Lung (tissue), 12 donors: ENCODE results near the gene KLK12. TPM values are rescaled to one million over a fixed set of nuclear protein-coding genes. Genes with fewer than 3 reads are reported as not detected.

Source experiments
- ATAC-seq: fragments of 200-7000 bp; cut with Tn5 transposase; one replicate; pipeline ENCODE4 v1.9.1; 2020; ENCODE audit warnings: moderate number of reproducible peaks; ENCODE audit not compliant: insufficient read depth, low FRiP score
- DNase-seq, 3 donors: peaks; one replicate each; pipeline ENCODE4 v3.0.0-alpha.2; 2013 to 2017
- H3K27ac ChIP-seq, 2 donors: one replicate each; pipeline ENCODE4 v1.5.1; 2013; ENCODE audit warnings: mild to moderate bottlenecking in 2 of 2, moderate library complexity in 2 of 2, control low read depth in 1 of 2, inconsistent platforms in 1 of 2, low read depth in 1 of 2, low read length in 1 of 2
- H3K27me3 ChIP-seq, 3 donors: one replicate each; pipeline ENCODE4 v1.5.1; 2013; ENCODE audit warnings: low read length in 2 of 3; ENCODE audit not compliant: control insufficient read depth in 3 of 3, insufficient read depth in 3 of 3
- H3K36me3 ChIP-seq, 4 donors: one replicate each; pipeline ENCODE4 v1.5.1; 2013; ENCODE audit warnings: low read length in 4 of 4, mild to moderate bottlenecking in 1 of 4, moderate library complexity in 1 of 4; ENCODE audit not compliant: control insufficient read depth in 4 of 4, insufficient read depth in 4 of 4
- H3K4me1 ChIP-seq, 5 donors: one replicate each; pipeline ENCODE4 v1.5.1; 2013; ENCODE audit warnings: low read length in 5 of 5, mild to moderate bottlenecking in 2 of 5, moderate library complexity in 1 of 5; ENCODE audit not compliant: control insufficient read depth in 5 of 5, insufficient read depth in 5 of 5
- H3K4me3 ChIP-seq: one replicate; pipeline ENCODE4 v1.5.1; 2013; ENCODE audit warnings: mild to moderate bottlenecking, control low read depth, moderate library complexity
- H3K9ac ChIP-seq, 2 donors: one replicate each; pipeline ENCODE4 v1.5.1; 2013; ENCODE audit warnings: low read length in 2 of 2, control low read depth in 1 of 2; ENCODE audit not compliant: insufficient read depth in 1 of 2
- H3K9me3 ChIP-seq, 4 donors: one replicate each; pipeline ENCODE4 v1.5.1; 2013; ENCODE audit warnings: low read length in 3 of 4, mild to moderate bottlenecking in 1 of 4, moderate library complexity in 1 of 4; ENCODE audit not compliant: control insufficient read depth in 4 of 4, insufficient read depth in 3 of 4
- CTCF ChIP-seq: IDR thresholded peaks from 2 replicates; pipeline ENCODE4 v1.5.1; 2012; ENCODE audit warnings: mild to moderate bottlenecking; ENCODE audit errors: control extremely low read depth, extremely low read depth
- WGBS, 2 donors: extraction: QIAGEN DNeasy Blood & Tissue Kit; methylation state at CpG; one replicate each; pipeline ENCODE4 v1.1.7; 2013; 5-methylcytosine and 5-hydroxymethylcytosine counted together
- polyA plus RNA-seq, 2 donors: library from polyadenylated mRNA; stranded (reverse); fragments of 200-250 nt; gene quantifications; one replicate each; pipeline ENCODE4 v1.2.1, GENCODE V29; 2013
- total RNA-seq, 2 donors: library from RNA; depleted of rRNA in 1 of 2; stranded (reverse); fragments of >200 nt in 1 of 2; gene quantifications; one replicate each; pipeline ENCODE4 v1.2.1, GENCODE V29; 2014 to 2021
- donor health status: control.
- donor health status: control.
- donor health status: Bipolar disorder and iron deficiency.
- donor health status: healthy.
- donor health status: DM: yes; HTN: yes; CAD: no.

The KLK12 gene
- total and polyA plus RNA-seq, 4 donors, result 1.9 to 14.4 (median 8.4) TPM

GRCh38 chr19:51060973-51061372, 26.2 kb upstream of the KLK12 start:
- WGBS, 2 donors, result 0 to 45% methylated on average over 1 of the region's 1 CpG
- H3K9me3 ChIP-seq, result peaks cover 0 to 7% (median 0%) of the 10 kb centered on the region in 4 donors
- H3K9ac ChIP-seq, result no peak overlapping the region
- no peaks in the 10 kb centered on the region for H3K36me3 ChIP-seq
- ATAC-seq (no peak), DNase-seq (no peak)
- H3K4me1 ChIP-seq, result peaks cover 0 to 1% (median 0%) of the 10 kb centered on the region in 5 donors
- no peak overlapping the region for H3K27ac ChIP-seq
- H3K4me3 ChIP-seq, result no peak overlapping the region
- TF ChIP-seq CTCF, result no peak
- H3K27me3 ChIP-seq, result peaks cover 0 to 6% (median 5%) of the 10 kb centered on the region in 3 donors

- DNase-seq (no peak), ATAC-seq (no peak)
- 65 to 80% methylated on average over 4 of the region's 4 CpGs for WGBS, 2 donors
- H3K4me3 ChIP-seq, result no peak overlapping the region
- H3K27ac ChIP-seq, result no peak overlapping the region
- no peak overlapping the region for H3K9ac ChIP-seq
- no peaks in the 10 kb centered on the region for H3K36me3 ChIP-seq
- no peak for TF ChIP-seq CTCF
- H3K4me1 ChIP-seq, result peaks cover 0 to 1% (median 0%) of the 10 kb centered on the region in 5 donors
- peaks cover 0 to 4% (median 0%) of the 10 kb centered on the region in 3 donors for H3K27me3 ChIP-seq
- peaks cover 0 to 7% (median 0%) of the 10 kb centered on the region in 4 donors for H3K9me3 ChIP-seq
Measured at GRCh38 chr19:51060336-51060735, 25.5 kb upstream of the KLK12 start.

GRCh38 chr19:51059715-51060114, 24.9 kb upstream of the KLK12 start:
- no peak for ATAC-seq
- no peak for TF ChIP-seq CTCF
- no peak overlapping the region for H3K27ac ChIP-seq
- H3K4me1 ChIP-seq, result no peaks in the 10 kb centered on the region
- no peak for DNase-seq
- H3K9ac ChIP-seq, result no peak overlapping the region
- no peak overlapping the region for H3K4me3 ChIP-seq
- H3K36me3 ChIP-seq, result no peaks in the 10 kb centered on the region
- no peaks in the 10 kb centered on the region for H3K27me3 ChIP-seq
- 80 to 81% methylated on average over 7 of the region's 7 CpGs for WGBS, 2 donors
- peaks cover 0 to 6% (median 0%) of the 10 kb centered on the region in 4 donors for H3K9me3 ChIP-seq

- H3K9me3 ChIP-seq, result peaks cover 0 to 2% (median 0%) of the 10 kb centered on the region in 4 donors
- no peak overlapping the region for H3K9ac ChIP-seq
- no peaks in the 10 kb centered on the region for H3K36me3 ChIP-seq
- no peaks in the 10 kb centered on the region for H3K4me1 ChIP-seq
- no peak for TF ChIP-seq CTCF
- ATAC-seq (no peak), DNase-seq (no peak)
- no peak overlapping the region for H3K27ac ChIP-seq
- H3K4me3 ChIP-seq, result no peak overlapping the region
- H3K27me3 ChIP-seq, result no peaks in the 10 kb centered on the region
Measured at GRCh38 chr19:51055866-51056265, 21.1 kb upstream of the KLK12 start.
